Measurements from ENCODE around the gene HK1. TPM values are rescaled to one million over a fixed set of nuclear protein-coding genes. Genes with fewer than 3 reads are reported as not detected.

HK1 gene
- total RNA-seq, 1 experiment from 2014 or later: 98.8 TPM

DNA sequence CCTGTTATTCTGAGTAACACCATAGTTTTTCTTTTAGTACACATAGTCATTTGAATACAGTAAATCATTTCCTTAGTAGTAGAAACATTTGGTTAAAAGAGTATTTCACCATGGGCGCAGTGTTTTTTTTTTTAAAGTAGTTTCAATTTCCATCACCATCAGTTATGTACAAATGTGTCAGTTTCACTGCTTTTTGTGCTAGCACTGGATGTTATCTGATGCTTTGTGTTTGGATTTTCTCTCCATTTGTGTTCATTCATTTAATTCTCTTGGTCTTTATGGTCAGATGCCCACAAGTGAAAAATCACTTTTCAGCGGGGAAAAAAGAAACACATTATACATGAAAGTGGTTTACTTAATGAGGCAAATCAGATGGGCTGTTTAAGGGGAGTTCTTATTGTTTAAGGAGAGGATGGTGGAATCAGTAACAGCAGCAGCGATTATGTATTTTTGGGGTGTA, 16.0 kb upstream of the HK1 start:
- Mint-ChIP-seq H3K27me3 (ENCODE audit: low read depth) (no peaks in the 10 kb centered on the region; the same call in 1 of the 2 replicates), H3K4me1 (peaks cover 0 to 3% of the 10 kb centered on the region in 2 experiments; a peak in 1 of 4 replicates), H3K4me3 (no peak overlapping the region), H3K27ac (no peak overlapping the region), H3K9me3 (no peaks in the 10 kb centered on the region), H3K36me3 (ENCODE audit: insufficient read depth in 1 of 3, low read depth in 3 of 3) (no peaks in the 10 kb centered on the region)
- Histone ChIP-seq H3K27me3 (ENCODE audit: insufficient read depth, low read length) (no peaks in the 10 kb centered on the region; the same call in 1 of the 2 replicates), H3K14ac (ENCODE audit: insufficient read depth, low read length) (no peak overlapping the region), H3K56ac (ENCODE audit: insufficient read length, low read depth, low read length) (no peak overlapping the region), H3K18ac (ENCODE audit: insufficient read length, low read depth, low read length) (no peak overlapping the region), H3K9ac (ENCODE audit: extremely low read depth, insufficient read length, low read length) (no peak overlapping the region), H3K23ac (ENCODE audit: insufficient read length, low read depth, low read length) (no peak overlapping the region), H2AK5ac (ENCODE audit: insufficient read length, low read length) (no peak overlapping the region), H2AFZ (ENCODE audit: low read length) (no peak overlapping the region), H4K91ac (ENCODE audit: insufficient read length, low read depth, low read length) (no peak overlapping the region), H3K23me2 (ENCODE audit: insufficient read length, low read depth, low read length, poor library complexity, severe bottlenecking) (no peaks in the 10 kb centered on the region), H3T11ph (ENCODE audit: low read length) (no peak overlapping the region), H3K4me1 (ENCODE audit: insufficient read depth, low read length) (no peaks in the 10 kb centered on the region), H3K4me2 (ENCODE audit: insufficient read depth, insufficient read length, low read length) (no peak overlapping the region), H3K27ac (ENCODE audit: insufficient read length, low read depth, low read length) (no peak overlapping the region), H2BK5ac (ENCODE audit: insufficient read length, low read length) (no peak overlapping the region), H4K20me1 (ENCODE audit: control insufficient read depth, insufficient read depth, insufficient read length) (no peaks in the 10 kb centered on the region), H2BK12ac (ENCODE audit: insufficient read length, low read depth, low read length) (no peak overlapping the region), H3K79me2 (ENCODE audit: insufficient read depth, low read length) (no peaks in the 10 kb centered on the region), H4K8ac (replicated peaks; ENCODE audit: insufficient read length, low read depth, low read length) (no peak overlapping the region), H3K9me3 (ENCODE audit: control insufficient read depth, low read depth, low read length) (no peaks in the 10 kb centered on the region), H2BK120ac (ENCODE audit: low read depth, low read length, poor library complexity, severe bottlenecking) (no peak overlapping the region), H3K4ac (ENCODE audit: low read depth, low read length) (no peak overlapping the region), H3K79me1 (ENCODE audit: insufficient read depth, low read depth, low read length, poor library complexity, severe bottlenecking) (no peaks in the 10 kb centered on the region), H2BK20ac (ENCODE audit: low read depth, low read length, poor library complexity, severe bottlenecking) (no peak overlapping the region), H2BK15ac (ENCODE audit: low read depth, low read length) (no peak overlapping the region), H4K5ac (ENCODE audit: insufficient read length, low read depth, low read length) (no peak overlapping the region)
- DNase-seq: no peak
- TF ChIP-seq, protein P1, sequence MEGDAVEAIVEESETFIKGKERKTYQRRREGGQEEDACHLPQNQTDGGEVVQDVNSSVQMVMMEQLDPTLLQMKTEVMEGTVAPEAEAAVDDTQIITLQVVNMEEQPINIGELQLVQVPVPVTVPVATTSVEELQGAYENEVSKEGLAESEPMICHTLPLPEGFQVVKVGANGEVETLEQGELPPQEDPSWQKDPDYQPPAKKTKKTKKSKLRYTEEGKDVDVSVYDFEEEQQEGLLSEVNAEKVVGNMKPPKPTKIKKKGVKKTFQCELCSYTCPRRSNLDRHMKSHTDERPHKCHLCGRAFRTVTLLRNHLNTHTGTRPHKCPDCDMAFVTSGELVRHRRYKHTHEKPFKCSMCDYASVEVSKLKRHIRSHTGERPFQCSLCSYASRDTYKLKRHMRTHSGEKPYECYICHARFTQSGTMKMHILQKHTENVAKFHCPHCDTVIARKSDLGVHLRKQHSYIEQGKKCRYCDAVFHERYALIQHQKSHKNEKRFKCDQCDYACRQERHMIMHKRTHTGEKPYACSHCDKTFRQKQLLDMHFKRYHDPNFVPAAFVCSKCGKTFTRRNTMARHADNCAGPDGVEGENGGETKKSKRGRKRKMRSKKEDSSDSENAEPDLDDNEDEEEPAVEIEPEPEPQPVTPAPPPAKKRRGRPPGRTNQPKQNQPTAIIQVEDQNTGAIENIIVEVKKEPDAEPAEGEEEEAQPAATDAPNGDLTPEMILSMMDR (conservative IDR thresholded peaks at IDR 0.05): no peak
- WGBS (ENCODE audit: extremely low coverage, insufficient read length, low lambda C conversion rate): no CpG with 5 or more reads among the region's 3 CpGs

Measured in H9 (cell line).